ENCODE data around the gene PRR29. TPM values are rescaled to one million over a fixed set of nuclear protein-coding genes. Genes with fewer than 3 reads are reported as not detected.
"Not testable (repeated sequence)": the region's sequence is repeated elsewhere in the genome, so short reads cannot be mapped to it uniquely, and the experiment has no call there.

Gene PRR29
- total RNA-seq, 1 donor from 2014 or later: 0.78 TPM

DNA sequence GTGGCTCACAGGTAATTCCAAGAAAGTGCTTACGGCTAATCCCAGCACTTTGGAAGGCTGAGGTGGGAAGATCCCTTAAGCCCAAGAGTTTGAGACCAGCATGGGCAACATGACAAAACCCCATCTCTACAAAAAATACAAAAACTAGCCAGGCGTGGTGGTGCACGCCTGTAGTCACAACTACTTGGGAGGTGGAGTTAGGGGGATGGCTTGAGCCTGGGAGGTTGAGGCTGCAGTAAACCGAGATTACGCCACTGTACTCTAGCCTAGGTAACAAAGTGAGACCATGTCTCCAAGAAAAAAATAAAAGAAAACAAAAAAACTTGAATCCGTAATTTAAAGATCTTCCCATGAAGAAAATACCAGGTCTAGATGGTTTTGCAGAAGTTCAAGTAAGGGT lies 17.3 kb downstream of the PRR29 start:
- no peak for DNase-seq

DNA sequence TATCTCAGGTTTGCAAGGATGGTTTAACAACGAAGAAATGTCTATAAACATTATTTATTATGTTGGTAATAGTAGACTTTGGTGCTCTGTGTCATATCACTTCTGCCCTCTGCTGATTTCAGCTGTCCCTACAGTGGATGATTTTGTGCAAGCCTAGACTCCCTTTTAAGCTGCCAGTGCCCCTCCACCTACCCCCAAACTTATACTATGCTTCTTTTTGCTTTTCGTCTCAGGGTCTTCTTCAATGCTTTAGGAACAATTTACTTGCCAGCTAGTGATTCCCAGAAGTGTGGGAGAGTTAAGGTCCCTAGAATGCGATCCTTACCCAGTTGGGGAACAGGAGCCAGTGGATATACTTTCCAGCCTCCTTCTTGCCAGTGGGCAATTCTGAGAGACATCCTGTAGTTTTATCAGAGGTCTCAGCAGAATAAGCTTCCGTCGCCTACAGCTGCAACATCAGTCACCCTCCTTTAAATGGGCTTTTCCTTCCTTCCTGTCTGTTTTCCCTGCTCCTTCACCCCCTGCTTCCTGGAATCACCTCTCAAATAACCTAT lies 18.2 kb downstream of the PRR29 start:
- DNase-seq: no peak

GRCh38 chr17:64016974-64017373 lies 18.8 kb downstream of the PRR29 start:
- DNase-seq: no peak

DNA sequence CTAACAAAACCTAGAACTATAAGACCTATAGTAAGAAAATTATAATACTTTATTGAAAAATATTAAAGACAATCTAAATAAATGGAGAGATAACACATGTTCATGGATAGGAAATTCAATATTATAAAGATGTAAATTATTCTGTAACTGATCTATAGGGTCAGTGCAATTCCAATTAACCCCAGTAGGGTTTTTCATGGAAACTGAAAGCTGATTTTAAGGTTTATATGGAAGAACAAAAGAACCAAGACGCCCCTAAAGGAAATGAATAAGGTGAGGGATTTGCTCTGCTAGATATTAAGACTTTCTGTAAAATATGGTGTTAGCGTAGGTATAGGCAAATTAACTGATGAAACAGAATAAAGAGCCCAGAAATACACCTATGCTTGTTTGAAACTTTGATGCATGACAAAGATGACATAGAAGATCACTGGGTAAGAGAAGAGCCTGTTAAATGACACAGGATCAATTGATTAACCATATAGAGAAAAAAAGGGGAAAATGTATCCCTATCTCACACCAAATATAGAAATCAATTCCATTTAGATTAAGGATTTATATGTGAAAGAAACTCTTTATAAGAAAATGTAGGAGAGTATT lies 19.3 kb downstream of the PRR29 start:
- no peak for DNase-seq

- DNase-seq: not testable (repeated sequence)
Measured at GRCh38 chr17:64019551-64019961, 21.4 kb downstream of the PRR29 start.

- no peak for DNase-seq
Measured at GRCh38 chr17:64020056-64020766, 22.1 kb downstream of the PRR29 start, which contains the start of gene ICAM2. TSS of gene ICAM2 (minus strand) at chr17:64020633. CDS start at chr17:64006691, 13,942 bp downstream.

DNA sequence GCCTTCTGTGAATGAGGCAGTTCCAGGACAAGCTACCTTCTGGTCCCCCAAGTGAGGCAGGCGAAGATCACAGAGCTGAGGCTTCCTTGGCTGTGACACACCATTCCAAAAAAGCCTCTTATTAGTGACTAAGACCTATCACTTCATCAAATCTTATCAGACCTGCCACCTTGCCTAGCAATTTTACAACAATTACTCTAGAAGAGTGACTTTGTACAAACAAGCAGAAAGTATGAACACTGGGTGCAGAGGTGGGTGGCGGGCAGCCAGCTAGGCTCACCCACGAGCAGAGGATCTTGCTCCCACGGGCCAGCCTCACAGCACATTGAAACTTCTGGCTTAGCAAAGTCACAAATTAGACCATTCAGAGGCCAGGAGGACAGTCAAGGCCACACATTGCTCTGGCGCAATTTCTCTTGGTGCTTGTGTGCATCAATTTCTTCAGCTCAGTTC lies 24.5 kb downstream of the PRR29 start:
- no peak for DNase-seq

- DNase-seq: no peak
Measured at GRCh38 chr17:64024215-64024654, 26.1 kb downstream of the PRR29 start.

- DNase-seq: no peak
Measured at GRCh38 chr17:64024781-64025731, 26.9 kb downstream of the PRR29 start.

DNA sequence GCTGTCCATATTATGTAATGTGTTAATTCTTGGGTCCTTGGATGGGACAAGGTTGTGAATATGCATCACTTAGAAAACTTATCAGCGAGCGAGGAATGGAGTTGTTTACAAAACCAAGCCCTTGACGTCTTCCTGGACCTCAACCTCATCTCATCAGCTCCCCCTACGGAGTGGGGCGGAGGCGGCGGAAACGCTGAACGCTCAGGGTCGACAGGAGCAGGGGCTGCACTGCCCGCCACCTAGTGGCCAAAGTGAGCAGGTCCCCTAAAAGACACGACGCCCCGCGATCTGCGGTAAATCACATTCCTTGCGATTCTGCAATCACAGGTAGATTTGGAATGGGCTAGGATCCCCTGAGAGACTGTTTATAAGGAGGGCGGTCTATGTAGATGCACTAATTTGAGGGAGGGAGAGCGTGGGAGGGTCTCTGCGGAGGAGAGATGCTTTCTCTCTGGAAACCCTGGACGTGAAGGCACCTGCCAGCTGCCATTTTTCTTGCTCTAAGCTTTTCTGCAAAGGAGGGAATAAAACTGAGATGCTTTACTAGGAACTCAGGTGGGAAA lies 27.7 kb downstream of the PRR29 start:
- no peak for DNase-seq

DNA sequence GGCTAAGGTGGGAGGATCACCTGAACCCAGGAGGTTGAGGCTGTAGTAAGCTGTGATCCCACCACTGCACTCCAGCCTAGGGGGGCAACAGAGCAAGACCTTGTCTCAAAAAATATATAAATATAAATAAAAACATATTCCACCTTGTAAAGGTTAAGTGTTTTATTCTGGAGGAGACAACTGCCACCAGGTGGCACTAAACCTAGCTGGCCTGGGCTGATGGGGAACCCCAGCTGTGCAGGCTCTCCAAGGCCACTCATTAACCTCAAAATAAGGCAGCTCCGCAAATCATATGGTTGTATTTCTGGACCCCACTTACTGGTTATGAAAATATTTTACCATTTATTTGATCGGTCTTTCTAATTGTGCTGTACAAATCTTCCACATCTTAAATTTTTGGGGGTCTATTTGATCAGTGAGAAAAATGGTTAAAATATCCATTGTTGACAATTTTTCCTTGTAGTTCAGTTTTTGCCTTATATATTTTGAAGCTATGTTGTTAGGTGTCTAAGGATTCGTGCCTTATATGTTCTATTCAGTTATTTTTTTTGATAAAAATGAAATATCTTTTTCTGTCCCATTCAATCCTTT lies 30.8 kb downstream of the PRR29 start:
- no peak for DNase-seq

- DNase-seq: no peak
Measured at GRCh38 chr17:64032081-64032480, 33.9 kb downstream of the PRR29 start.

- no peak for DNase-seq
Measured at GRCh38 chr17:64036198-64036922, 38.2 kb downstream of the PRR29 start.

DNA sequence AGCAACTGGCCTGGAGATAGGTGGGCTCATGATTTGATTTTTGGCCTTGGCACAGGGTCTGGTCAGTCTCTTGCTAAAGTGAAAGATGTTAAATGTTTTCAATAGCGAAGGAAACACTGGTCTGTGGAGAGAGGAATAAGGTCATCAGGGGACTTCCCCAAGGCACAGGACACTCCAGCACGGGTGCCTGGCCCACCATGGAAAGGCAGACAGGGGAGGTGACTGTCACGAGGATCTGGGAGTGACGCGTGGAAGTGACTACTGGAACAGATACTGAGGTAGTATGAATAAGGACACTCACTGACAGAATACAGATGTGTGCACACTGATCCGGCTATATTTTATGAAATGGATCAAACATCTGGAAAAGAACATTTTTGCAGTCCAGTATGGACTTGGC lies 39.0 kb downstream of the PRR29 start:
- no peak for DNase-seq

DNA sequence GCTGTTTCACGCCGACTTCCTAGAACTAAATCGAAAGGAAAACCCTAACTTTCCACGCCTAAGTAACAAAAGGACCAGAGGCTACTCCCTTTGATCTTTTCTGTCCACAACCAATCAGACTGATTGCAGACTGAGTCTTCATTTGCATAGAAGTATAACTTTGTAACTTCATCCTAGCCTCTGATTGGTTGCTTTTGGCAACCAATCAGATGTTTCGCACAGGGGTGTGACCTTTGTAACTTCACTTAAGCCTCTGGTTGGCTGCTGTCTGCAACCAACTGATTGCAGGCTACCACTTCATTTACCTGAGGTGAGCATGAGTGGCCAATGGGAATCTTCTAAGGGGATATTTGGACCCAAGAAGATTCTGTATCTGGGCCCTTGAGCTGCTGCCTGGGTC lies 39.7 kb downstream of the PRR29 start:
- no peak for DNase-seq

DNA sequence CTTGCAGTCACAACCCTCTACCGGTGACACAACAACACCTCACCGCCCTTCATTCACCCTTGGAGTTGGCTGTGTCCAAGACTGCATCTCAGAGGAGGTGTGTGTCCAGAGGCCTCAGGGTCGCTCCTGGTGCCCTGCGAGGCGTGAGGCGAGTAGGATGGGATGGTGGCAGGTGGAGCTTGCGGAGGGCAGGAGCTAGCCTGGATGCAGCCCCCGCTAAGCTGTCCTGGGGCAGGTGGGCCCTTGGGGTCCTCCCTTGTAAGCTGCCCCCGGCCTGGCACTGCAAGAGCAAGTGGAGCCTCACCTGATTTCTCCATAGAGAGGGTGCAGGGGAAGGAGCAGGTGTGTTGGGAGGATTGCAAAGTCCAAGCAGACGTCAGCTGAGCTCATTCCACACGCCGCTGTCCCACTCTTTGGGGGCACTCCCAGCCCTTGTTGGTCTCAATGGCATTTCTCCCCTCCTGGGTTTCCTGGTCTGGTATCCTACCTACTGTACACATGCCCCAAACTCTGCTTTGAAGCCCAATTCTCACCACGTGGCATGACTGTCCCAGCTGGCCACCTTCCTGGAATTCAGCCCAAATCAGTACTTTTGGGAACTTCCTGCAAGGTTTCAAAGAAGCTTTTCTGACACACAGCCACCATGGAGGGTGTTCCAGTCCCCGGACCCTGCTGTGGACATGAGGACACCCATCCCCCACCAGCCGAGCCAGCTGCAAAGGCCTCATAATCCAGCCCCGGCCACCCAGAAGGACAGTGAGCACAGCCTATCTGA lies 40.4 kb downstream of the PRR29 start:
- no peak for DNase-seq

DNA sequence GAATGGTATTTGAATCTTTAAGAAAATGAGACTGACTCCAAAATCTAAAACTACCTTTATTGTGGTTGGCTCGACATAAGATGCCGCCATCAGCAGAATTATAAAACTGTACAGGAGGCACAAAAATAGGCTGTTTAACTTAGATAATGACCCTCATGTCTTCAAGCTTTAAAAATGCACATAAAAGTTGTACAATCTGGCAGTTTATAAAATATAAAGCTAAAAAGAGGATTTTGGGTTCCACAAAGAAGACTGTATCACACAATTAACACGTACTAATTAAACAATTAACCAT lies 40.9 kb downstream of the PRR29 start:
- DNase-seq: no peak

DNA sequence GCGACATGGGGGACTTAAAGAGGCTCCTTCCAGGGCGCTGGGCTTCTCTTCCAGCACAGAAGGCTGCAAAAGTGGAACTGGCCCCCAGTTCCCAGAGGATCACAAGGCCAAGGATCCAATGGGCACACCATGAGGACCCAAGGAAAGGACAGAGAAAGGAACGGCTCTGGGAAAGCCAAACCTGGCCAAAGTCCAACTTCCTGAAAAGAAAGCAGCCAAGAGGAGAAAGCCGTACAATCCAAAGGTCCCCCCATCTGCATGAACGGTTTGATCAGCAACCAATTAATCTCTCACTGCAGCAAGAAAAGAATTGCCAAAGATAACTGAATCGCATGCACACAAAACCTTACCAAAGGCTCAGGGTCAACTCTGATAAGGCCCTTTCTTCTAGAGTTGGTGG lies 42.1 kb downstream of the PRR29 start:
- DNase-seq: no peak

DNA sequence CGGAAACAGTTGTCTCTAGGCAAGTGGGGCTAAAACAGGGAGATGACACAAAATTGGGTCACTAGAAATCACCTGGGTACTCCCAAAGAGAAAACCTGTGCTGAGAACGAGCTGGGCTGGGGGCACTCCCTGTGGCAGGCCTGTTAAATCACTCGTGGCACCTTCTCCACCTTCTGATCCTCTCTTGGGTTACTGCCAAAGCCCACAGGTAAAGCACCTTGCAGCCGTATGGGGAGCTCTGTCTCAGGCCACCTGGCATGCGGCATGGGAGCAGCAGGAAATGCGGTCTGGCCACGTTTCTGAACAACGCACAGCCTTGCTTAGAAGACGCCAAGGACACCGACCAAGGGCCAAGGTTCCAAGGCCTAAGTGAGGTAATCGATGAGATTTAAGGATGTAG lies 43.8 kb downstream of the PRR29 start:
- no peak for DNase-seq

DNA sequence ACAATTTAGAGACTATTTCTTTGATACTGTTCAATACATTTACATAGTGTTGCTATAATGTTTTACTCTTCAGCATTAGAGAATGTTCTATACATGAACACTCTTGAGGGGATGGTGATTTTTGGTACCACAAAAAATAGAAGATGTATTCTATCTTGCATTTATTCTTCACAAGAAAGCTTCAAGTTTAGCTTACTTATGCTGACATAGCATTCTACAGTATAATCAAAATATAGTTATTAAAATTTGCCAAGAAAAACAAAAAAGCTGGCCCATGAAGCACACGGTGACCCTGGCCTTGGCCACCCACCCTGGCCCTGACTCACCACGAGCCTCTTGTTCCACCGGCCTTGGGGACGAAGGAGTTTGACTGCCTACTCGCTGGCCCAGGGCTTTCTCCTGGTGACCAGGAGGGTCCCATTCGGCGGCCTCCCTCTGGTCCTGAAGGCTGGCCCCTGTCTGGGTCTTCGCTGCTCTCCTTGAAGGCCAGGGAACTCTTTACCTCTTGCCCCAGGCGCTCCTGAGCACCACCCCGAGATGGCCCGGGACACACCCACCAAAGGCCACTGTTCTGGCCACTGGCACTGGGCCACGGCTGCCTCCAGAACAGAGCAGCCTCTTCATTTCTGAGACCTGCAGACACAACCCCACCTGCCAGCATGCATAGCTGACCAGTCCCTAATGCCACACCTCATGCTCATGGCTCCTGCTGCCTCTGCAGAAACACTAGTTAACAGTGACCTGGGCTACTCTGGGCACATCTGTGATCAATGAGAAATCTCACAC lies 44.7 kb downstream of the PRR29 start:
- no peak for DNase-seq
